HEK293 (cell line): ENCODE measurements around the gene ARID3A.

Experiments
- BCL11B ChIP-seq: fragments of 450-650 bp; formaldehyde crosslinking; IDR thresholded peaks from 2 replicates; pipeline ENCODE4 v1.5.1; 2016; ENCODE audit warnings: low read depth, missing biosample characterization, missing genetic modification characterization
- ELK4 ChIP-seq: IDR thresholded peaks from 2 replicates; pipeline ENCODE4 v1.6.1; 2011; ENCODE audit warnings: mild to moderate bottlenecking, low read depth, low read length, borderline replicate concordance
- GLI2 ChIP-seq: fragments of 450-650 bp; formaldehyde crosslinking; IDR thresholded peaks from 2 replicates; pipeline ENCODE4; 2017; ENCODE audit warnings: missing biosample characterization, missing genetic modification characterization, low read depth, borderline replicate concordance
- INSM2 ChIP-seq: fragments of 450-650 bp; formaldehyde crosslinking; IDR thresholded peaks from 2 replicates; pipeline ENCODE4 v1.5.1; 2016; ENCODE audit warnings: missing biosample characterization, missing genetic modification characterization
- MYNN ChIP-seq: fragments of 450-650 bp; formaldehyde crosslinking; IDR thresholded peaks from 2 replicates; pipeline ENCODE4 v1.5.1; 2016; ENCODE audit warnings: missing biosample characterization, missing genetic modification characterization, borderline replicate concordance
- MZF1 ChIP-seq: fragments of 450-650 bp; formaldehyde crosslinking; IDR thresholded peaks from 2 replicates; pipeline ENCODE4 v1.5.1; 2017; ENCODE audit warnings: missing biosample characterization, missing genetic modification characterization, borderline replicate concordance
- PRDM10 ChIP-seq: fragments of 450-650 bp; formaldehyde crosslinking; IDR thresholded peaks from 2 replicates; pipeline ENCODE4 v1.5.1; 2016; ENCODE audit warnings: missing biosample characterization, missing genetic modification characterization
- SETDB1 ChIP-seq: IDR thresholded peaks from one replicate; pipeline ENCODE4 v1.6.1; 2017; ENCODE audit warnings: mild to moderate bottlenecking, low read length, moderate library complexity, mixed read lengths; ENCODE audit not compliant: insufficient read length
- SP3 ChIP-seq: fragments of 450-650 bp; formaldehyde crosslinking; IDR thresholded peaks from 2 replicates; pipeline ENCODE4 v1.5.1; 2016; ENCODE audit warnings: missing biosample characterization, missing genetic modification characterization
- YY1 ChIP-seq: fragments of 450-650 bp; formaldehyde crosslinking; IDR thresholded peaks from 2 replicates; pipeline ENCODE4 v1.5.1; 2018; ENCODE audit warnings: missing biosample characterization, missing genetic modification characterization
- YY2 ChIP-seq: fragments of 450-650 bp; formaldehyde crosslinking; IDR thresholded peaks from 2 replicates; pipeline ENCODE4 v1.5.1; 2016; ENCODE audit warnings: missing biosample characterization, missing genetic modification characterization
- ZBTB17 ChIP-seq: fragments of 450-650 bp; formaldehyde crosslinking; IDR thresholded peaks from 2 replicates; pipeline ENCODE4 v1.5.1; 2016; ENCODE audit warnings: missing biosample characterization, missing genetic modification characterization
- ZBTB20 ChIP-seq: fragments of 450-650 bp; formaldehyde crosslinking; IDR thresholded peaks from 2 replicates; pipeline ENCODE4 v1.5.1; 2016; ENCODE audit warnings: missing biosample characterization, missing genetic modification characterization
- ZBTB7A ChIP-seq: fragments of 450-650 bp; formaldehyde crosslinking; IDR thresholded peaks from 2 replicates; pipeline ENCODE4 v1.5.1; 2016; ENCODE audit warnings: low read depth, missing biosample characterization, missing genetic modification characterization
- ZEB2 ChIP-seq: fragments of 450-650 bp; formaldehyde crosslinking; IDR thresholded peaks from 2 replicates; pipeline ENCODE4 v1.5.1; 2016; ENCODE audit warnings: missing biosample characterization, missing genetic modification characterization
- ZFP41 ChIP-seq: fragments of 450-650 bp; formaldehyde crosslinking; IDR thresholded peaks from 2 replicates; pipeline ENCODE4 v1.5.1; 2016; ENCODE audit warnings: missing biosample characterization, missing genetic modification characterization, borderline replicate concordance
- ZNF24 ChIP-seq: fragments of 450-650 bp; formaldehyde crosslinking; IDR thresholded peaks from 2 replicates; pipeline ENCODE4 v1.5.1; 2016; ENCODE audit warnings: missing biosample characterization, missing genetic modification characterization
- ZNF280C ChIP-seq: fragments of 450-650 bp; formaldehyde crosslinking; IDR thresholded peaks from 2 replicates; pipeline ENCODE4 v1.5.1; 2016; ENCODE audit warnings: missing biosample characterization, missing genetic modification characterization
- ZNF398 ChIP-seq: fragments of 450-650 bp; formaldehyde crosslinking; IDR thresholded peaks from 2 replicates; pipeline ENCODE4 v1.5.1; 2017; ENCODE audit warnings: missing biosample characterization, missing genetic modification characterization
- ZNF416 ChIP-seq: fragments of 450-650 bp; formaldehyde crosslinking; IDR thresholded peaks from 2 replicates; pipeline ENCODE4 v1.5.1; 2016; ENCODE audit warnings: missing biosample characterization, missing genetic modification characterization
- ZNF530 ChIP-seq: fragments of 450-650 bp; formaldehyde crosslinking; IDR thresholded peaks from 2 replicates; pipeline ENCODE4 v1.5.1; 2016; ENCODE audit warnings: low read depth, missing biosample characterization, missing genetic modification characterization
- ZNF585B ChIP-seq: fragments of 450-650 bp; formaldehyde crosslinking; IDR thresholded peaks from 2 replicates; pipeline ENCODE4 v1.5.1; 2016; ENCODE audit warnings: missing biosample characterization, missing genetic modification characterization
- ZXDB ChIP-seq: fragments of 450-650 bp; formaldehyde crosslinking; IDR thresholded peaks from 2 replicates; pipeline ENCODE4 v1.5.1; 2016; ENCODE audit warnings: missing biosample characterization, missing genetic modification characterization
- TF ChIP-seq, protein P1 (sequence below): fragments of 450-650 bp; formaldehyde crosslinking; optimal IDR thresholded peaks from 2 replicates; pipeline ENCODE3; 2016; ENCODE audit warnings: missing biosample characterization, mild to moderate bottlenecking, missing genetic modification characterization
- TF ChIP-seq, protein P2 (sequence below): fragments of 450-650 bp; formaldehyde crosslinking; IDR thresholded peaks from 2 replicates; pipeline ENCODE4 v1.5.1; 2016; ENCODE audit warnings: missing biosample characterization, missing genetic modification characterization

Gene ARID3A

GRCh38 chr19:892894-893689 is 32.7 kb upstream of the ARID3A start, which contains the start of the genes MED16 and RNU6-9 (continued):
- TF ChIP-seq ZEB2 (tag by site-specific recombination) (peak; percentile 75), SP3 (tag by site-specific recombination) (peak; percentile 83), YY2 (tag by site-specific recombination) (0 out of 2 replicates have a peak, but pooled peaks have one; percentile 31), ZNF280C (no peak), MZF1 (no peak), PRDM10 (peak; percentile 37; the same call in 1 of the 2 replicates), ZNF416 (tag by site-specific recombination) (no peak), ZBTB17 (tag by site-specific recombination) (no peak), SETDB1 (no peak), ELK4 (no peak), ZXDB (tag by site-specific recombination) (peak; percentile 70), ZNF530 (no peak), MYNN (no peak), ZBTB20 (tag by site-specific recombination) (no peak), INSM2 (no peak), ZNF398 (tag by site-specific recombination) (no peak), ZFP41 (no peak), ZNF585B (tag by site-specific recombination) (no peak), YY1 (tag by site-specific recombination) (peak; percentile 69), ZNF24 (tag by site-specific recombination) (peak; percentile 38; the same call in 1 of the 2 replicates), BCL11B (tag by site-specific recombination) (no peak), GLI2 (tag by site-specific recombination) (no peak), ZBTB7A (no peak)
- TF ChIP-seq, protein P1, sequence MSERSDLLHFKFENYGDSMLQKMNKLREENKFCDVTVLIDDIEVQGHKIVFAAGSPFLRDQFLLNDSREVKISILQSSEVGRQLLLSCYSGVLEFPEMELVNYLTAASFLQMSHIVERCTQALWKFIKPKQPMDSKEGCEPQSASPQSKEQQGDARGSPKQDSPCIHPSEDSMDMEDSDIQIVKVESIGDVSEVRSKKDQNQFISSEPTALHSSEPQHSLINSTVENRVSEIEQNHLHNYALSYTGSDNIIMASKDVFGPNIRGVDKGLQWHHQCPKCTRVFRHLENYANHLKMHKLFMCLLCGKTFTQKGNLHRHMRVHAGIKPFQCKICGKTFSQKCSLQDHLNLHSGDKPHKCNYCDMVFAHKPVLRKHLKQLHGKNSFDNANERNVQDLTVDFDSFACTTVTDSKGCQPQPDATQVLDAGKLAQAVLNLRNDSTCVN (tag by site-specific recombination) = peak; percentile 44
- TF ChIP-seq, protein P2, sequence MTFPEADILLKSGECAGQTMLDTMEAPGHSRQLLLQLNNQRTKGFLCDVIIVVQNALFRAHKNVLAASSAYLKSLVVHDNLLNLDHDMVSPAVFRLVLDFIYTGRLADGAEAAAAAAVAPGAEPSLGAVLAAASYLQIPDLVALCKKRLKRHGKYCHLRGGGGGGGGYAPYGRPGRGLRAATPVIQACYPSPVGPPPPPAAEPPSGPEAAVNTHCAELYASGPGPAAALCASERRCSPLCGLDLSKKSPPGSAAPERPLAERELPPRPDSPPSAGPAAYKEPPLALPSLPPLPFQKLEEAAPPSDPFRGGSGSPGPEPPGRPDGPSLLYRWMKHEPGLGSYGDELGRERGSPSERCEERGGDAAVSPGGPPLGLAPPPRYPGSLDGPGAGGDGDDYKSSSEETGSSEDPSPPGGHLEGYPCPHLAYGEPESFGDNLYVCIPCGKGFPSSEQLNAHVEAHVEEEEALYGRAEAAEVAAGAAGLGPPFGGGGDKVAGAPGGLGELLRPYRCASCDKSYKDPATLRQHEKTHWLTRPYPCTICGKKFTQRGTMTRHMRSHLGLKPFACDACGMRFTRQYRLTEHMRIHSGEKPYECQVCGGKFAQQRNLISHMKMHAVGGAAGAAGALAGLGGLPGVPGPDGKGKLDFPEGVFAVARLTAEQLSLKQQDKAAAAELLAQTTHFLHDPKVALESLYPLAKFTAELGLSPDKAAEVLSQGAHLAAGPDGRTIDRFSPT (tag by site-specific recombination) = no peak
